Keratinocyte (primary cell): ENCODE measurements around the gene RIT2. TPM values are rescaled to one million over a fixed set of nuclear protein-coding genes. Genes with fewer than 3 reads are reported as not detected.

ENCODE experiments used
- DNase-seq: peaks from one replicate; pipeline ENCODE4 v3.0.0-alpha.2; 2011; ENCODE audit warnings: low read depth, missing footprints, low spot score
- FAIRE-seq: peaks from 2 replicates; lab custom pipeline; 2011; peaks lifted over from hg19 to GRCh38; lab: Jason Lieb, UNC
- H2AFZ ChIP-seq: 2 replicates; pipeline ENCODE4 v1.6.0; 2012; ENCODE audit warnings: low read length, control low read depth, inconsistent platforms; ENCODE audit not compliant: control insufficient read depth
- H3K27ac ChIP-seq: 2 replicates; pipeline ENCODE4 v1.5.1; 2011; ENCODE audit warnings: low read length; ENCODE audit not compliant: control insufficient read depth, insufficient read depth
- H3K27me3 ChIP-seq: 3 replicates; pipeline ENCODE4 v1.6.0; 2011; ENCODE audit warnings: low read length; ENCODE audit not compliant: control insufficient read depth, insufficient read depth; ENCODE audit errors: extremely low read depth
- H3K36me3 ChIP-seq, 2 experiments: 2 replicates in 1 of 2; 3 replicates in 1 of 2; pipeline ENCODE4 v1.5.1; 2011; ENCODE audit warnings: low read length in 2 of 2, mild to moderate bottlenecking in 1 of 2; ENCODE audit not compliant: control insufficient read depth in 2 of 2, insufficient read depth in 2 of 2; ENCODE audit errors: extremely low read depth in 1 of 2
- H3K4me1 ChIP-seq: 3 replicates; pipeline ENCODE4 v1.5.1; 2011; ENCODE audit warnings: low read length; ENCODE audit not compliant: control insufficient read depth, insufficient read depth; ENCODE audit errors: extremely low read depth
- H3K4me2 ChIP-seq: 3 replicates; pipeline ENCODE4 v1.6.0; 2011; ENCODE audit warnings: low read depth, low read length; ENCODE audit not compliant: control insufficient read depth, insufficient read depth; ENCODE audit errors: extremely low read depth
- H3K4me3 ChIP-seq, 3 experiments: fragments of 200-600 bp in 1 of 3; sonication (generic) in 1 of 3; 2 replicates in 2 of 3; 3 replicates in 1 of 3; pipeline ENCODE4 v1.5.1; 2011 to 2016; ENCODE audit warnings: low read length in 3 of 3, mild to moderate bottlenecking in 3 of 3, control low read depth in 2 of 3, inconsistent platforms in 1 of 3, low read depth in 1 of 3, mixed read lengths in 1 of 3, mixed run types in 1 of 3, moderate library complexity in 1 of 3; ENCODE audit not compliant: control insufficient read depth in 2 of 3, insufficient read depth in 2 of 3; ENCODE audit errors: extremely low read depth in 1 of 3
- H3K79me2 ChIP-seq: 2 replicates; pipeline ENCODE4 v1.6.0; 2012; ENCODE audit warnings: low read length; ENCODE audit not compliant: control insufficient read depth, insufficient read depth
- H3K9ac ChIP-seq: 3 replicates; pipeline ENCODE4 v1.6.0; 2011; ENCODE audit warnings: low read length; ENCODE audit not compliant: control insufficient read depth, insufficient read depth; ENCODE audit errors: extremely low read depth
- H3K9me1 ChIP-seq: 3 replicates; pipeline ENCODE4 v1.6.0; 2011; ENCODE audit warnings: low read length; ENCODE audit not compliant: control insufficient read depth, insufficient read depth; ENCODE audit errors: extremely low read depth
- H3K9me3 ChIP-seq: 2 replicates; pipeline ENCODE4 v1.5.1; 2012; ENCODE audit warnings: low read depth, low read length; ENCODE audit not compliant: control insufficient read depth
- H4K20me1 ChIP-seq: 3 replicates; pipeline ENCODE4 v1.6.0; 2011; ENCODE audit warnings: low read length; ENCODE audit not compliant: control insufficient read depth, insufficient read depth; ENCODE audit errors: extremely low read depth
- CTCF ChIP-seq, 3 experiments: IDR thresholded peaks in 1 of 3; conservative IDR thresholded peaks in 1 of 3; optimal IDR thresholded peaks in 1 of 3; 2 replicates in 2 of 3; 3 replicates in 1 of 3; pipeline versions ENCODE3 to v1.5.1; 2011; ENCODE audit warnings: low read length in 3 of 3, mild to moderate bottlenecking in 3 of 3, moderate library complexity in 2 of 3, control low read depth in 1 of 3, inconsistent platforms in 1 of 3; ENCODE audit not compliant: insufficient read depth in 2 of 3; ENCODE audit errors: extremely low read depth in 1 of 3
- EZH2 ChIP-seq: IDR thresholded peaks from one replicate; pipeline ENCODE4 v1.6.1; 2012; ENCODE audit warnings: inconsistent platforms, mild to moderate bottlenecking, low read length, moderate library complexity
- dilution Hi-C: fragments of 300-500 bp; cut with MboI; formaldehyde crosslinking; loops from one replicate; pipeline ENCODE4 v1.7.0; 2020; ENCODE audit warnings: low sequenced_read_pairs; ENCODE audit not compliant: extremely low pct_ligation_motif_present
- polyA plus RNA-seq, 5 experiments: library from polyadenylated mRNA; depleted of rRNA in 3 of 5; stranded (reverse) in 3 of 5; stranded (forward) in 1 of 5; unstranded in 1 of 5; fragments of >200 nt; gene quantifications; 1 replicate in 1 of 5; 2 replicates in 3 of 5; 3 replicates in 1 of 5; pipeline versions ENCODE4 v1.2.1 to v1.2.3, GENCODE V29; 2011 to 2012; ENCODE audit warnings: missing spikeins in 2 of 5, low read depth in 1 of 5, low replicate concordance in 1 of 5

RIT2 gene
- polyA plus RNA-seq, 1 donor (not counting 4 experiments of a cell fraction or from before 2014, with no cell fraction given): not detected

- DNase-seq (no peak), FAIRE-seq (no peak)
- Histone ChIP-seq H3K4me1 (no peaks in the 10 kb centered on the region), H2AFZ (no peak overlapping the region), H3K9ac (no peak overlapping the region), H3K4me3 (no peak overlapping the region), H3K9me1 (no peaks in the 10 kb centered on the region), H3K4me2 (no peak overlapping the region), H3K9me3 (no peaks in the 10 kb centered on the region), H3K36me3 (no peaks in the 10 kb centered on the region), H3K79me2 (no peaks in the 10 kb centered on the region), H3K27me3 (no peaks in the 10 kb centered on the region), H3K27ac (no peak overlapping the region), H4K20me1 (no peaks in the 10 kb centered on the region)
- TF ChIP-seq CTCF (optimal IDR thresholded peaks at IDR 0.05 in 1 of 3, IDR thresholded peaks at IDR 0.05 in 1 of 3, conservative IDR thresholded peaks at IDR 0.05 in 1 of 3; ENCODE audit: extremely low read depth in 1 of 3, insufficient read depth in 2 of 3, low read length in 3 of 3) (no peak), EZH2 (no peak)
- dilution Hi-C loops: no loop called here
Observed at GRCh38 chr18:43141208-43141607, 25.7 kb upstream of the RIT2 start.

DNA sequence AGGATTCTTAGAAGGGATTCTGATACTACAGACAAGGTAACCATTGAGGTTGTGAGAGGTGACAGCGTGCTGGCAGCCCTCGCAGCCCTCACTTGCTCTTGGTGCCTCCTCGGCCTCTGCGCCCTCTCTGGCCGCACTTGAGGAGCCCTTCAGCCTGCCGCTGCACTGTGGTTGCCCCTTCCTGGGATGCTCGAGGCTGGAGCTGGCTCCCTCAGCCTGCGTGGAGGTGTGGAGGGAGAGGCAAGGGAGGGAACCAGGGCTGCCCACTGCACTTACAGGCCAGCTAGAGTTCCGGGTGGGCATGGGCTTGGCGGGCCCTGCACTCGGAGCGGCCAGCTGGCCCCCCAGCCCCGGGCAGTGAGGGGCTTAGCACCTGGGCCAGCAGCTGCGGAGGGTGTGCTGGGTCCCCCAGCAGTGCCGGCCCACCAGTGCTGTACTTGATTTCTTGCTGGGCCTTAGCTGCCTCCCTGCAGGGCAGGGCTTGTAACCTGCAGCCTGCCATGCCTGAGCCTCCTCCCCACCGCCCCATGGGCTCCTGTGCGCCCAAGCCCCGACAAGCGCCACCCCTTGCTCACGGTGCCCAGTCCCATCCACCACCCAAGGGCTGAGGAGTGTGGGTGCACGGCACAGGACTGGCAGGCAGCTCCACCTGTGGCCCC, 23.9 kb upstream of the RIT2 start:
- FAIRE-seq (no peak), DNase-seq (no peak)
- no peak overlapping the region for H3K27ac ChIP-seq
- TF ChIP-seq EZH2: no peak
- TF ChIP-seq CTCF (optimal IDR thresholded peaks at IDR 0.05 in 1 of 3, IDR thresholded peaks at IDR 0.05 in 1 of 3, conservative IDR thresholded peaks at IDR 0.05 in 1 of 3; ENCODE audit: extremely low read depth in 1 of 3, insufficient read depth in 2 of 3, low read length in 3 of 3): no peak
- no peak overlapping the region for H3K4me2 ChIP-seq
- no peak overlapping the region for H2AFZ ChIP-seq
- no peaks in the 10 kb centered on the region for H3K79me2 ChIP-seq
- H3K27me3 ChIP-seq: no peaks in the 10 kb centered on the region
- no peak overlapping the region for H3K9ac ChIP-seq
- H4K20me1 ChIP-seq: no peaks in the 10 kb centered on the region
- dilution Hi-C loops: no loop called here
- H3K4me1 ChIP-seq: no peaks in the 10 kb centered on the region
- H3K9me3 ChIP-seq: no peaks in the 10 kb centered on the region
- H3K9me1 ChIP-seq: no peaks in the 10 kb centered on the region
- no peak overlapping the region for H3K4me3 ChIP-seq
- H3K36me3 ChIP-seq: no peaks in the 10 kb centered on the region
